H1 (cell line): ENCODE results near the gene SH3D19. TPM values are rescaled to one million over a fixed set of nuclear protein-coding genes. Genes with fewer than 3 reads are reported as not detected.

Experiments
- CTCF ChIA-PET: fragments of 300-600 bp; sonication (Branson Sonifier 250); formaldehyde crosslinking; loops from one replicate; lab custom pipeline; 2021; ENCODE audit not compliant: partially characterized antibody; lab: Charles Lee
- POLR2A ChIA-PET: fragments of 300-600 bp; sonication (Branson Sonifier 250); formaldehyde crosslinking; loops from one replicate; lab custom pipeline; 2021; ENCODE audit warnings: inconsistent platforms; ENCODE audit not compliant: partially characterized antibody; lab: Charles Lee
- DNase-seq, 2 experiments: peaks; one replicate each; pipeline versions ENCODE4 v3.0.0 to v3.0.0-alpha.2; 2010 to 2022; ENCODE audit warnings: low spot score in 2 of 2, low read depth in 1 of 2, mixed read lengths in 1 of 2
- FAIRE-seq: peaks from 2 replicates; lab custom pipeline; 2011; peaks lifted over from hg19 to GRCh38; lab: Jason Lieb, UNC
- H2AFZ ChIP-seq: 2 replicates; pipeline ENCODE4 v1.8.1; 2012; ENCODE audit warnings: low read length, inconsistent platforms
- H2AK5ac ChIP-seq: 2 replicates; pipeline ENCODE4 v1.6.1; 2013; ENCODE audit warnings: low read depth, low read length
- H2BK120ac ChIP-seq: replicated peaks from 2 replicates; pipeline ENCODE3; 2013; ENCODE audit warnings: low read depth, low read length, inconsistent platforms
- H2BK12ac ChIP-seq: 2 replicates; pipeline ENCODE4 v1.6.1; 2013; ENCODE audit warnings: low read depth, low read length
- H2BK15ac ChIP-seq: 2 replicates; pipeline ENCODE4 v1.6.1; 2013; ENCODE audit warnings: low read length
- H2BK20ac ChIP-seq: 2 replicates; pipeline ENCODE4 v1.6.1; 2013; ENCODE audit warnings: low read length
- H2BK5ac ChIP-seq: 2 replicates; pipeline ENCODE4 v1.6.1; 2013; ENCODE audit warnings: low read depth, low read length
- H3K14ac ChIP-seq: 2 replicates; pipeline ENCODE4 v1.6.1; 2013; ENCODE audit warnings: inconsistent platforms; ENCODE audit not compliant: insufficient read length
- H3K18ac ChIP-seq: 2 replicates; pipeline ENCODE4 v1.6.1; 2013; ENCODE audit warnings: low read length; ENCODE audit errors: extremely low read depth
- H3K23ac ChIP-seq: 2 replicates; pipeline ENCODE4 v1.6.1; 2013; ENCODE audit warnings: inconsistent platforms; ENCODE audit not compliant: insufficient read length
- H3K23me2 ChIP-seq: 2 replicates; pipeline ENCODE4 v1.6.1; 2013; ENCODE audit warnings: low read depth, low read length
- H3K27ac ChIP-seq: 2 replicates; pipeline ENCODE4 v1.6.1; 2011; ENCODE audit warnings: low read depth, low read length, inconsistent platforms
- H3K27me3 ChIP-seq, 4 experiments: replicated peaks in 1 of 4; 1 replicate in 1 of 4; 2 replicates in 3 of 4; pipeline versions ENCODE4 v1.6.1 to v1.8.1; 2011 to 2013; ENCODE audit warnings: low read length in 3 of 4, mild to moderate bottlenecking in 3 of 4, inconsistent platforms in 2 of 4, mixed read lengths in 2 of 4, moderate library complexity in 1 of 4; ENCODE audit not compliant: control insufficient read depth in 3 of 4, insufficient read depth in 3 of 4; ENCODE audit errors: extremely low read depth in 1 of 4
- H3K36me3 ChIP-seq, 4 experiments: 2 replicates each; pipeline versions ENCODE4 v1.6.1 to v1.8.1; 2011 to 2013; ENCODE audit warnings: mild to moderate bottlenecking in 4 of 4, low read length in 3 of 4, moderate library complexity in 2 of 4, control low read depth in 1 of 4, inconsistent platforms in 1 of 4; ENCODE audit not compliant: insufficient read depth in 4 of 4, control insufficient read depth in 2 of 4
- H3K4ac ChIP-seq: replicated peaks from 2 replicates; pipeline ENCODE3; 2013; ENCODE audit warnings: low read length, low read depth, mixed read lengths, inconsistent platforms; ENCODE audit not compliant: insufficient read length
- H3K4me1 ChIP-seq, 4 experiments: replicated peaks in 1 of 4; 1 replicate in 1 of 4; 2 replicates in 3 of 4; pipeline versions ENCODE4 v1.6.1 to v1.8.1; 2011 to 2013; ENCODE audit warnings: low read length in 3 of 4, inconsistent platforms in 2 of 4, mixed read lengths in 1 of 4; ENCODE audit not compliant: insufficient read depth in 4 of 4, control insufficient read depth in 3 of 4
- H3K4me2 ChIP-seq, 2 experiments: 2 replicates each; pipeline versions ENCODE4 v1.6.1 to v1.8.1; 2011 to 2013; ENCODE audit warnings: low read depth in 2 of 2, low read length in 2 of 2, control low read depth in 1 of 2, inconsistent platforms in 1 of 2, mild to moderate bottlenecking in 1 of 2; ENCODE audit not compliant: insufficient read depth in 1 of 2
- H3K4me3 ChIP-seq, 4 experiments: fragments of 200-600, 300-600 bp in 1 of 4; sonication (generic), shearing (Covaris generic), sonication (Bioruptor Twin) in 1 of 4; 2 replicates each; pipeline versions ENCODE4 v1.5.1 to v1.8.1; 2011 to 2016; ENCODE audit warnings: low read length in 4 of 4, low read depth in 3 of 4, control low read depth in 2 of 4, inconsistent platforms in 2 of 4, mild to moderate bottlenecking in 2 of 4, mixed read lengths in 1 of 4, moderate library complexity in 1 of 4; ENCODE audit not compliant: insufficient read depth in 2 of 4; ENCODE audit errors: extremely low read depth in 1 of 4
- H3K56ac ChIP-seq: replicated peaks from 2 replicates; pipeline ENCODE3; 2013; ENCODE audit warnings: low read depth, mild to moderate bottlenecking, mixed read lengths, low read length, inconsistent platforms; ENCODE audit not compliant: insufficient read length
- H3K79me1 ChIP-seq: 2 replicates; pipeline ENCODE4 v1.6.1; 2013; ENCODE audit warnings: low read depth, low read length, control low read depth
- H3K79me2 ChIP-seq, 2 experiments: 2 replicates each; pipeline versions ENCODE4 v1.6.1 to v1.8.1; 2012 to 2013; ENCODE audit warnings: low read length in 2 of 2, mild to moderate bottlenecking in 2 of 2, inconsistent platforms in 1 of 2; ENCODE audit not compliant: insufficient read depth in 2 of 2, control insufficient read depth in 1 of 2
- H3K9ac ChIP-seq, 4 experiments: replicated peaks in 1 of 4; 1 replicate in 1 of 4; 2 replicates in 3 of 4; pipeline versions ENCODE4 v1.6.1 to v1.8.1; 2011 to 2013; ENCODE audit warnings: low read depth in 3 of 4, low read length in 3 of 4, control low read depth in 2 of 4, mild to moderate bottlenecking in 2 of 4, moderate library complexity in 2 of 4, inconsistent platforms in 1 of 4; ENCODE audit errors: extremely low read depth in 1 of 4
- H3K9me3 ChIP-seq, 2 experiments: 2 replicates each; pipeline versions ENCODE4 v1.6.1 to v1.8.1; 2012 to 2013; ENCODE audit warnings: mild to moderate bottlenecking in 2 of 2, moderate library complexity in 2 of 2, control low read depth in 1 of 2, inconsistent platforms in 1 of 2, low read depth in 1 of 2, low read length in 1 of 2, mixed read lengths in 1 of 2; ENCODE audit not compliant: insufficient read depth in 2 of 2
- H4K20me1 ChIP-seq, 2 experiments: replicated peaks in 1 of 2; 2 replicates each; pipeline versions ENCODE3 to v1.8.1; 2011 to 2013; ENCODE audit warnings: inconsistent platforms in 2 of 2, low read length in 2 of 2, mild to moderate bottlenecking in 1 of 2; ENCODE audit not compliant: insufficient read depth in 2 of 2, control insufficient read depth in 1 of 2
- H4K5ac ChIP-seq: 2 replicates; pipeline ENCODE4 v1.6.1; 2013; ENCODE audit warnings: low read length, low read depth, mixed read lengths, inconsistent platforms; ENCODE audit not compliant: insufficient read length
- H4K8ac ChIP-seq: 2 replicates; pipeline ENCODE4 v1.8.0; 2013; ENCODE audit warnings: mild to moderate bottlenecking, moderate library complexity, low read length, inconsistent platforms; ENCODE audit not compliant: insufficient read depth; ENCODE audit errors: extremely low read depth
- H4K91ac ChIP-seq: replicated peaks from 2 replicates; pipeline ENCODE3; 2013; ENCODE audit warnings: low read length, mixed read lengths, inconsistent platforms; ENCODE audit not compliant: insufficient read length
- CHD1 ChIP-seq: IDR thresholded peaks from 2 replicates; pipeline ENCODE4 v1.6.1; 2012; ENCODE audit warnings: low read depth, low read length, improper control_type of control experiment
- CREB1 ChIP-seq: IDR thresholded peaks from 2 replicates; pipeline ENCODE4 v1.6.1; 2012; ENCODE audit warnings: inconsistent platforms
- RAD21 ChIP-seq, 2 experiments: IDR thresholded peaks in 1 of 2; conservative IDR thresholded peaks in 1 of 2; 2 replicates each; pipeline ENCODE4 v1.6.1; 2011; ENCODE audit warnings: low read depth in 2 of 2, low read length in 2 of 2, improper control_type of control experiment in 1 of 2, inconsistent platforms in 1 of 2, mild to moderate bottlenecking in 1 of 2, moderate library complexity in 1 of 2
- SIN3A ChIP-seq, 2 experiments: IDR thresholded peaks in 1 of 2; conservative IDR thresholded peaks in 1 of 2; 2 replicates each; pipeline ENCODE4 v1.6.1; 2011 to 2012; ENCODE audit warnings: low read length in 2 of 2, improper control_type of control experiment in 1 of 2, low read depth in 1 of 2, mild to moderate bottlenecking in 1 of 2
- SUZ12 ChIP-seq: fragments of 200-600 bp; sonication (generic); IDR thresholded peaks from 2 replicates; pipeline ENCODE4 v1.6.1; 2012; ENCODE audit warnings: mild to moderate bottlenecking, inconsistent platforms, low read length, moderate library complexity, mixed read lengths
- USF2 ChIP-seq: IDR thresholded peaks from 2 replicates; pipeline ENCODE4 v1.6.1; 2011; ENCODE audit warnings: low read length, improper control_type of control experiment
- WGBS, 2 experiments: shearing (Covaris generic) in 1 of 2; methylation state at CpG; one replicate each; pipeline versions ENCODE4 v1.1.6 to v1.1.7; 2013 to 2015; ENCODE audit warnings: low lambda C conversion rate in 2 of 2, mixed read lengths in 2 of 2, inconsistent platforms in 1 of 2, low coverage in 1 of 2, missing lambda C conversion rate in 1 of 2; ENCODE audit not compliant: insufficient replicate concordance in 2 of 2, insufficient coverage in 1 of 2, insufficient read length in 1 of 2; ENCODE audit errors: extremely low coverage in 1 of 2, missing lambda C conversion rate in 1 of 2; 5-methylcytosine and 5-hydroxymethylcytosine counted together
- polyA plus RNA-seq, 7 experiments: library from polyadenylated mRNA; depleted of rRNA in 3 of 7; stranded (reverse) in 5 of 7; unstranded in 2 of 7; fragments of >200 nt in 5 of 7; fragments of 200-250 nt in 2 of 7; gene quantifications; 1 replicate in 5 of 7; 2 replicates in 1 of 7; 4 replicates in 1 of 7; pipeline versions ENCODE4 v1.2.1 to v1.2.3, GENCODE V29; 2011 to 2013; ENCODE audit warnings: missing spikeins in 2 of 7, mixed read lengths in 2 of 7
- total RNA-seq: library from RNA; stranded (reverse); fragmentation: NEBNext Ultra II Directional; extraction: Animal tissue kit (Norgen Biotek cat#: 25700); gene quantifications from 2 replicates; pipeline ENCODE4 v1.2.1, GENCODE V29; 2021

Gene SH3D19
- total and polyA plus RNA-seq, 2 of the 8 experiments (the other 6 are each of a cell fraction or from before 2014, with no cell fraction given), result 11.7 to 51.3 TPM

DNA sequence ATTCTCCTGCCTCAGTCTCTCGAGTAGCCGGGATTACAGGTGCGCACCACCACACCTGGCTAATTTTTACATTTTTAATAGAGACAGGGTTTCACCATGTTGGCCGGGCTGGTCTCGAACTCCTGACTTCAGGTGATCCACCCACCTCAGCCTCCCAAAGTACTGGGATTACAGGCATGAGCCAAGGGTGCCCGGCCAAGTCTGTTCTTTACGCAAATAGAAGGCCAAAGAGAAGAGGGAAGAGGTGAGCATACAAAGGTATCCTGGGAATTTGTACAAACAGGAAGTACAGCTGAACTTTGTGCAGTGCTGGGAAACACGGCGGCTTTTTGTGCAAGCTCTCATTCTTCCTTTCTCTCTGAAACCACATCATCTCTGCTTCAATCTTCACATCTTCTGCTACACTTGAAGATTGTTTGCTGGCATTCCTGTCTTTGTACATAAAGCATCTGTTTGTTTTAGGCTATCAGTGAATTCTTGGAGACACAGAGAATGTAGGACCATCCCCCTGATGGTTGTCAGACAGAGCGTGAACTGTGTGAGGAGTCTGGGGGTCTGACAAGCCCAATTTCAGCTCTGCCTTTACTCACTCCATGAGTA is 120.4 kb downstream of the SH3D19 start:
- Histone ChIP-seq H2BK15ac (no peak overlapping the region), H3K4me1 (peaks cover 0 to 2% (median 0%) of the 10 kb centered on the region in 4 experiments; a peak in 1 of 7 replicates), H3K79me2 (0 out of 4 replicates have a peak, but pooled peaks cover 0 to 2% of the 10 kb centered on the region in 2 experiments), H3K56ac (no peak overlapping the region), H3K23me2 (no peaks in the 10 kb centered on the region; the same call in 1 of the 2 replicates), H3K4me3 (no peak overlapping the region), H3K4ac (no peak overlapping the region), H2AFZ (no peak overlapping the region), H3K4me2 (no peak overlapping the region), H3K79me1 (no peaks in the 10 kb centered on the region), H2BK120ac (no peak overlapping the region), H4K8ac (no peak overlapping the region), H2BK5ac (no peak overlapping the region), H3K9ac (no peak overlapping the region), H4K91ac (no peak overlapping the region), H3K23ac (no peak overlapping the region), H4K5ac (no peak overlapping the region), H4K20me1 (no peaks in the 10 kb centered on the region), H2BK12ac (no peak overlapping the region), H3K27ac (no peak overlapping the region), H3K36me3 (no peaks in the 10 kb centered on the region; a peak in 1 of 8 replicates), H3K27me3 (no peaks in the 10 kb centered on the region), H3K9me3 (no peaks in the 10 kb centered on the region), H2AK5ac (no peak overlapping the region), H2BK20ac (no peak overlapping the region), H3K18ac (no peak overlapping the region), H3K14ac (no peak overlapping the region)
- ChIA-PET CTCF (interaction anchor here (1.1 kb wide), 1 partner anchor 37 kb away, joined by 3 read pairs; no protein-coding TSS in a partner anchor), POLR2A (no interaction called here)
- DNase-seq, result no peak
- FAIRE-seq, result no peak
- 91% methylated on average over 10 of the region's 10 CpGs; no CpG with 5 or more reads in 1 of the 2 experiments for WGBS, 2 experiments
- TF ChIP-seq USF2 (no peak), RAD21 (IDR thresholded peaks at IDR 0.05 in 1 of 2, conservative IDR thresholded peaks at IDR 0.05 in 1 of 2; ENCODE audit: low read depth in 2 of 2, low read length in 2 of 2) (no peak), SUZ12 (no peak), SIN3A (conservative IDR thresholded peaks at IDR 0.05 in 1 of 2, IDR thresholded peaks at IDR 0.05 in 1 of 2; ENCODE audit: low read depth in 1 of 2, low read length in 2 of 2) (no peak), CREB1 (no peak), CHD1 (no peak)
